Erythroblast (primary cell): Measurements from ENCODE around the gene MCUB.

Experiments
- GATA1 ChIP-seq: IDR thresholded peaks from 2 replicates; pipeline ENCODE4 v1.6.1; 2011; ENCODE audit warnings: low read depth, mild to moderate bottlenecking, control low read depth, low read length, moderate library complexity
- POLR2A ChIP-seq: IDR thresholded peaks from 2 replicates; pipeline ENCODE4 v1.6.1; 2011; ENCODE audit warnings: mild to moderate bottlenecking, low read length

- TF ChIP-seq POLR2A (no peak), GATA1 (no peak)
Observed at GRCh38 chr4:109552237-109552636, 7.8 kb upstream of the MCUB start.
